T47D (cell line): Measurements from ENCODE around the gene AKR1B1.

Experiments used
- DNase-seq, 2 experiments: peaks; one replicate each; pipeline versions ENCODE4 v3.0.0 to v3.0.0-alpha.2; 2011 to 2012; ENCODE audit warnings: low read depth in 1 of 2, low spot score in 1 of 2
- JUND ChIP-seq: IDR thresholded peaks from 2 replicates; pipeline ENCODE4 v1.6.1; 2012; ENCODE audit warnings: low read depth
- in situ Hi-C: cut with HindIII; loops from 2 replicates; pipeline ENCODE4 v1.10.0; 2016; ENCODE audit warnings: low sequenced_read_pairs, low pct_unique_long_range_greater_than_20kb

The AKR1B1 gene

GRCh38 chr7:134448356-134449229 is 10.3 kb downstream of the AKR1B1 start:
- peak in 1 of 2 experiments; percentile 26 for DNase-seq
- in situ Hi-C loops: no loop called here
- TF ChIP-seq JUND: no peak

- no peak for TF ChIP-seq JUND
- DNase-seq: no peak
- in situ Hi-C loops: no loop called here
Observed at GRCh38 chr7:134447383-134447782, 11.5 kb downstream of the AKR1B1 start.

GRCh38 chr7:134446923-134447322 is 12.0 kb downstream of the AKR1B1 start:
- in situ Hi-C loops: no loop called here
- no peak for DNase-seq
- no peak for TF ChIP-seq JUND

GRCh38 chr7:134446446-134446845 is 12.5 kb downstream of the AKR1B1 start:
- DNase-seq: no peak
- in situ Hi-C loops: no loop called here
- no peak for TF ChIP-seq JUND

GRCh38 chr7:134444961-134445315 is 14.0 kb downstream of the AKR1B1 start:
- no peak for DNase-seq
- TF ChIP-seq JUND: no peak
- in situ Hi-C loops: no loop called here

GRCh38 chr7:134444198-134444960 is 14.5 kb downstream of the AKR1B1 start:
- in situ Hi-C loops: no loop called here
- peak; percentile 23 to 66 for DNase-seq
- no peak for TF ChIP-seq JUND

GRCh38 chr7:134443396-134444070 is 15.4 kb downstream of the AKR1B1 start:
- DNase-seq: no peak
- in situ Hi-C loops: no loop called here
- TF ChIP-seq JUND: no peak

GRCh38 chr7:134442441-134443220 is 16.3 kb downstream of the AKR1B1 start:
- no peak for TF ChIP-seq JUND
- no peak for DNase-seq
- in situ Hi-C loops: no loop called here

- no peak for DNase-seq
- in situ Hi-C loops: no loop called here
- TF ChIP-seq JUND: no peak
Observed at GRCh38 chr7:134441264-134441663, 17.6 kb downstream of the AKR1B1 start.

GRCh38 chr7:134440476-134440875 is 18.4 kb downstream of the AKR1B1 start:
- in situ Hi-C loops: no loop called here
- no peak for TF ChIP-seq JUND
- no peak for DNase-seq

- in situ Hi-C loops: no loop called here
- no peak for DNase-seq
- TF ChIP-seq JUND: no peak
Observed at GRCh38 chr7:134440067-134440466, 18.8 kb downstream of the AKR1B1 start.

- in situ Hi-C loops: no loop called here
- TF ChIP-seq JUND: no peak
- DNase-seq: no peak
Observed at GRCh38 chr7:134438946-134439345, 20.0 kb downstream of the AKR1B1 start.
